Neutrophil (primary cell): ENCODE measurements around the gene CIBAR2.

Experiments
- H3K27ac ChIP-seq: fragments of 200-600 bp; sonication (generic); 2 replicates; pipeline ENCODE4 v1.5.1; 2016; ENCODE audit warnings: mild to moderate bottlenecking, moderate library complexity
- H3K27me3 ChIP-seq: fragments of 200-600 bp; sonication (generic); 2 replicates; pipeline ENCODE4 v1.6.0; 2016; ENCODE audit warnings: mild to moderate bottlenecking
- H3K36me3 ChIP-seq: fragments of 200-600 bp; sonication (generic); 2 replicates; pipeline ENCODE4 v1.5.1; 2017
- H3K4me1 ChIP-seq, 2 experiments: fragments of 200-600 bp in 1 of 2; sonication (generic) in 1 of 2; 1 replicate in 1 of 2; 2 replicates in 1 of 2; pipeline versions ENCODE4 v1.5.1 to v1.6.1; 2013 to 2016; ENCODE audit warnings: low read depth in 1 of 2, low read length in 1 of 2, mild to moderate bottlenecking in 1 of 2, moderate library complexity in 1 of 2; ENCODE audit not compliant: control insufficient read depth in 1 of 2, insufficient read depth in 1 of 2
- H3K4me3 ChIP-seq, 2 experiments: fragments of 200-600 bp in 1 of 2; sonication (generic) in 1 of 2; 1 replicate in 1 of 2; 2 replicates in 1 of 2; pipeline ENCODE4 v1.5.1; 2013 to 2016; ENCODE audit warnings: low read depth in 1 of 2, low read length in 1 of 2, mild to moderate bottlenecking in 1 of 2, moderate library complexity in 1 of 2
- H3K9me3 ChIP-seq: fragments of 200-600 bp; sonication (generic); 2 replicates; pipeline ENCODE4 v1.5.1; 2016
- TF ChIP-seq, protein P1 (sequence below): fragments of 200-600 bp; sonication (generic); IDR thresholded peaks from 2 replicates; pipeline ENCODE4 v1.5.1; 2016; ENCODE audit warnings: antibody characterized with exemption

Gene CIBAR2

DNA sequence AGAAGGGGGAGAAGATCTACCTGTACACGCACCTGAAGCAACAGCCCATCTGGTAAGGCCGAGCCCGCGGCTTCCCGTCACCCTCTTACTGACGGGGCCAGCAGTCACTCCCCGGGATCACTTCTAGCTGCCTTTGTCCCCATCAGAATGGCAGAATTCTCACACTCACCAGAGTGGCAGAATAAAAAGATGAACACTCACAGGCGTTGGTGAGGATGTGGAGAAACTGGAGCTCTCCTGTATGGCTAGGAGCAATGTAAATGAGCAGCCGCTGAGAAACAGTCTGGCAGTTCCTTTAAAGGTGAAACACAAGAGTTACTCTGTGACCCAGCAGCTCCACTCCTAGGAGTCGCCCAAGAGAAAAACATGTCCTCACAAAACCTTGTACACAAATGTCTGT lies 33.3 kb downstream of the CIBAR2 start:
- TF ChIP-seq, protein P1, sequence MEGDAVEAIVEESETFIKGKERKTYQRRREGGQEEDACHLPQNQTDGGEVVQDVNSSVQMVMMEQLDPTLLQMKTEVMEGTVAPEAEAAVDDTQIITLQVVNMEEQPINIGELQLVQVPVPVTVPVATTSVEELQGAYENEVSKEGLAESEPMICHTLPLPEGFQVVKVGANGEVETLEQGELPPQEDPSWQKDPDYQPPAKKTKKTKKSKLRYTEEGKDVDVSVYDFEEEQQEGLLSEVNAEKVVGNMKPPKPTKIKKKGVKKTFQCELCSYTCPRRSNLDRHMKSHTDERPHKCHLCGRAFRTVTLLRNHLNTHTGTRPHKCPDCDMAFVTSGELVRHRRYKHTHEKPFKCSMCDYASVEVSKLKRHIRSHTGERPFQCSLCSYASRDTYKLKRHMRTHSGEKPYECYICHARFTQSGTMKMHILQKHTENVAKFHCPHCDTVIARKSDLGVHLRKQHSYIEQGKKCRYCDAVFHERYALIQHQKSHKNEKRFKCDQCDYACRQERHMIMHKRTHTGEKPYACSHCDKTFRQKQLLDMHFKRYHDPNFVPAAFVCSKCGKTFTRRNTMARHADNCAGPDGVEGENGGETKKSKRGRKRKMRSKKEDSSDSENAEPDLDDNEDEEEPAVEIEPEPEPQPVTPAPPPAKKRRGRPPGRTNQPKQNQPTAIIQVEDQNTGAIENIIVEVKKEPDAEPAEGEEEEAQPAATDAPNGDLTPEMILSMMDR: no peak

GRCh38 chr16:85078226-85078625 lies 34.0 kb downstream of the CIBAR2 start:
- Histone ChIP-seq H3K4me1 (peaks cover 40 to 44% of the 10 kb centered on the region in 2 experiments), H3K27me3 (peaks cover 22% of the 10 kb centered on the region), H3K36me3 (peaks cover 99% of the 10 kb centered on the region), H3K4me3 (no peak overlapping the region), H3K27ac (peak overlapping the region; percentile 81), H3K9me3 (no peaks in the 10 kb centered on the region)
- TF ChIP-seq, protein P1: no peak

More for the DNA sequence above, 33.3 kb downstream of the CIBAR2 start:
- Histone ChIP-seq H3K4me3 (no peak overlapping the region), H3K27ac (no peak overlapping the region), H3K27me3 (peaks cover 22% of the 10 kb centered on the region), H3K9me3 (no peaks in the 10 kb centered on the region), H3K4me1 (peaks cover 40 to 44% of the 10 kb centered on the region in 2 experiments), H3K36me3 (peaks cover 98% of the 10 kb centered on the region)

DNA sequence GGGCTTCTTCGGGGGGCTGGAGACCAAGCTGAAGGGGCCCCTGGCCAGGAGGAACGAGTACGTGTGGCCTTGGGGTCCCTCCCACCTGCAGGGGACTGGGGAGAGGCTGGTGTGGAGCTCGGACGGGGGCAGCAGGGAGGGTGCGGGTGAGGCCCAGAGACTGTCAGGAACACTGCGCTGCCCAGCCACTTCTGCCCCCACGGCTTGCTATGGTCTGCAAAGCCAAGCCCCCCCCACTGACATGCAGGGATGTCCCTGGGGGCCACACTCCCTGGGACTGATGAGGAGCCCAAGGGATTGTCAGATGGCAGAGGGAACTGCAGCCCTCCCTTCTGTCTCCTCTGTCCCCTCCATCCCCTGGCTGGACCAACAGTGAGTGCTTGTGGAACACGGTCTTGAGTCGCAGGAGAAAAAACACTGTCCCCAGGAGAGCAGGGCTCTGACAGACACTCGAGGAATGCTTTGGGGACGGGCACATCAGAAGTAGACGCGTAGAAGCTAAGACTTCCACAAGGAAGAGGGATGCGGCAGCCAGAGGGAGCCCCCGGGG lies 34.6 kb downstream of the CIBAR2 start:
- H3K9me3 ChIP-seq: no peaks in the 10 kb centered on the region
- H3K27ac ChIP-seq: peak overlapping the region; percentile 81
- H3K36me3 ChIP-seq: peaks cover 99% of the 10 kb centered on the region
- H3K4me3 ChIP-seq: no peak overlapping the region
- H3K27me3 ChIP-seq: peaks cover 19% of the 10 kb centered on the region
- H3K4me1 ChIP-seq: peaks cover 40 to 41% of the 10 kb centered on the region in 2 experiments
- TF ChIP-seq, protein P1: no peak

DNA sequence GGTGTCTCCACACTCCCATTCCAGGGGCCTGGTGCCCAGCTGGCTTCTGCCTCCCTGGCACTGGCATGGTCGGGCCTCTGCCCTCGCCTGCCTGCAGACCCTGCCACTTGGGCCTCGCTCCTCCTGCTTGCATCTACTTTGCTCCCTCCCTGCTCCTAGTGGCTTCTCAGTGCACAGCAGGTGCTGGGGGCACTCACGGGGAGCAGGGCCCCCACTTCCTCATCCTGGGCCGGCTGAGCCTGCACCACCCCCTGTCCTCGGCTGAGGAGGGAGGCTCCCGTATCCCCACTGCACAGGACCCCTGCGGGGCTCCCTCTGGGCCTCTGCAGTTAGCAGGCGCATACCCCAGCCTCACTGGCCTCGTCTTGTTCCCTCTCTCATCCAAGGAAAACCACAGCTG lies 35.2 kb downstream of the CIBAR2 start:
- no peaks in the 10 kb centered on the region for H3K9me3 ChIP-seq
- H3K4me3 ChIP-seq: peak overlapping the region in 1 of 2 experiments; percentile 22
- H3K27ac ChIP-seq: peak overlapping the region; percentile 81
- TF ChIP-seq, protein P1: no peak
- H3K36me3 ChIP-seq: peaks cover 99% of the 10 kb centered on the region
- peaks cover 13% of the 10 kb centered on the region for H3K27me3 ChIP-seq
- H3K4me1 ChIP-seq: peaks cover 35 to 36% of the 10 kb centered on the region in 2 experiments

GRCh38 chr16:85075236-85075924 lies 36.9 kb downstream of the CIBAR2 start:
- H3K4me1 ChIP-seq: peaks cover 30 to 31% of the 10 kb centered on the region in 2 experiments
- H3K4me3 ChIP-seq: no peak overlapping the region
- no peaks in the 10 kb centered on the region for H3K9me3 ChIP-seq
- H3K27ac ChIP-seq: peak overlapping the region; percentile 81
- no peaks in the 10 kb centered on the region for H3K27me3 ChIP-seq
- peaks cover 99% of the 10 kb centered on the region for H3K36me3 ChIP-seq
- TF ChIP-seq, protein P1: no peak
